ENCODE results near the gene KIRREL3.

DNA sequence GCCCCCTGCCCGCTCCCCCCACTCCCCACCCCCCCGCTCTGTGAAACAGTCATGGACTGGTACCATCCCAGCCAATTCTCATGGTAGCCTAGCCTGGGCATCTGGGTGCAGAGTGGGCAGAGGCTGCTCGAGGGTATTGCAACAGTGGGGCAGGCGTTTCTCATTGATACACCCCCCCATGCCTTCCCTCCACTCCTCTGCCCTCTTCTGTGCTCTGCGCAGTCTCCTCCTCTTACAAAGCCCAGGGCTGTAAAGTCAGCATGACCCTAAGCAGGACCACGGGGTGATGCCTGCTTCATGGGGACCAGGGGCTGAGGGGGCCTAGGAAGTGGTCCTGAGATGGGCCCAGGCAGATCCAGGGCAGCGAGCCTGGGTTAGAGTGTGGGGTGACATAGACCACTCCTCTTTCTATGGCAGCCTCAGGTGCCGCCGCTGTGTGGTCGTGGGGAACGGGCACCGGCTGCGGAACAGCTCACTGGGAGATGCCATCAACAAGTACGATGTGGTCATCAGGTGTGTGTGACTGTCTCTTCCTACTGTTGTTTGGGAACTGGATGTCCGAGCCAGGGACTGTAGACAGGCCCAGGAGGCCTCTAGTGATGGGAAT, 592.8 kb downstream of the KIRREL3 start:
- TF ChIP-seq, protein P1, sequence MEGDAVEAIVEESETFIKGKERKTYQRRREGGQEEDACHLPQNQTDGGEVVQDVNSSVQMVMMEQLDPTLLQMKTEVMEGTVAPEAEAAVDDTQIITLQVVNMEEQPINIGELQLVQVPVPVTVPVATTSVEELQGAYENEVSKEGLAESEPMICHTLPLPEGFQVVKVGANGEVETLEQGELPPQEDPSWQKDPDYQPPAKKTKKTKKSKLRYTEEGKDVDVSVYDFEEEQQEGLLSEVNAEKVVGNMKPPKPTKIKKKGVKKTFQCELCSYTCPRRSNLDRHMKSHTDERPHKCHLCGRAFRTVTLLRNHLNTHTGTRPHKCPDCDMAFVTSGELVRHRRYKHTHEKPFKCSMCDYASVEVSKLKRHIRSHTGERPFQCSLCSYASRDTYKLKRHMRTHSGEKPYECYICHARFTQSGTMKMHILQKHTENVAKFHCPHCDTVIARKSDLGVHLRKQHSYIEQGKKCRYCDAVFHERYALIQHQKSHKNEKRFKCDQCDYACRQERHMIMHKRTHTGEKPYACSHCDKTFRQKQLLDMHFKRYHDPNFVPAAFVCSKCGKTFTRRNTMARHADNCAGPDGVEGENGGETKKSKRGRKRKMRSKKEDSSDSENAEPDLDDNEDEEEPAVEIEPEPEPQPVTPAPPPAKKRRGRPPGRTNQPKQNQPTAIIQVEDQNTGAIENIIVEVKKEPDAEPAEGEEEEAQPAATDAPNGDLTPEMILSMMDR (IDR thresholded peaks at IDR 0.05; ENCODE audit: insufficient read depth, low read length, poor library complexity, severe bottlenecking) = no peak
- no peak for TF ChIP-seq EZH2phosphoT487 (conservative IDR thresholded peaks at IDR 0.05; ENCODE audit: low read length)

All from SU-DHL-6 (cell line).